HG02884 (cell line): ENCODE results near the gene NECAB2.
"Not testable (repeated sequence)": the region's sequence is repeated elsewhere in the genome, so short reads cannot be mapped to it uniquely, and the experiment has no call there.

ENCODE experiments used
- ATAC-seq: cut with Tn5 transposase; IDR thresholded peaks from one replicate; pipeline ENCODE4 v1.9.1; 2021; ENCODE audit warnings: mild to moderate bottlenecking, moderate library complexity; ENCODE audit not compliant: unreplicated experiment

NECAB2 gene

GRCh38 chr16:83935858-83936255 lies 32.2 kb upstream of the NECAB2 start:
- ATAC-seq: no peak

- no peak for ATAC-seq
Measured at GRCh38 chr16:83936581-83937165, 31.4 kb upstream of the NECAB2 start.

- no peak for ATAC-seq
Measured at GRCh38 chr16:83937267-83937666, 30.8 kb upstream of the NECAB2 start.

- no peak for ATAC-seq
Measured at GRCh38 chr16:83937922-83938885, 29.8 kb upstream of the NECAB2 start.

DNA sequence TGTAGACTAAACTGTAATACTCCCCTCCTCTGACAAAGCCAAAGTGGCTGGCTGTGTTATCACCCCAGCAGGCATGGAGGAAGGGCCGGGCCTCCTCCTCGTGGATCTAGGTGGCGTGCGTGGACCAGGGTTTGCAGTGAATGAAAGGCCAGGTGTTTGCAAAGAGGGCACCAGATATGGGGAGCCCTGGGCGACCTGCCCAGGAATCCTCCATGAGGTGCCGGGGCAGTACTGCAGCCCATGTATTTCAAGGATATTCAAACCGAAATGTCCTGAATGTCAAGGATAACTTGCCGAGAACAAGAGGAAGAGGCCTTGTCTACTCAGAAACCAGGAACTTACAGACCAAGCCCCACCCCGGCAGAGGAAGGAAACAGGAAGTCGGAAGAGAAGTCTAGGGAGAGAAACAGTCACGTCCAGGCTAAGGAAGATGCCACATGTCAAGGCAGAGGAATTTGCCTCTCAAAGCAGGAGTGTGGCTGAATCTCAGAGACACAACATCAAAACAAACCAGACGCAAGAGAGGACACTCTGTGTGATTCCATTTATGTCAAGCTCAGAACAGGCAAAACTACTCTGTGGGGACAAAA lies 28.7 kb upstream of the NECAB2 start:
- no peak for ATAC-seq

- ATAC-seq: no peak
Measured at GRCh38 chr16:83940119-83940518, 27.9 kb upstream of the NECAB2 start.

- ATAC-seq: no peak
Measured at GRCh38 chr16:83940630-83941378, 27.2 kb upstream of the NECAB2 start.

DNA sequence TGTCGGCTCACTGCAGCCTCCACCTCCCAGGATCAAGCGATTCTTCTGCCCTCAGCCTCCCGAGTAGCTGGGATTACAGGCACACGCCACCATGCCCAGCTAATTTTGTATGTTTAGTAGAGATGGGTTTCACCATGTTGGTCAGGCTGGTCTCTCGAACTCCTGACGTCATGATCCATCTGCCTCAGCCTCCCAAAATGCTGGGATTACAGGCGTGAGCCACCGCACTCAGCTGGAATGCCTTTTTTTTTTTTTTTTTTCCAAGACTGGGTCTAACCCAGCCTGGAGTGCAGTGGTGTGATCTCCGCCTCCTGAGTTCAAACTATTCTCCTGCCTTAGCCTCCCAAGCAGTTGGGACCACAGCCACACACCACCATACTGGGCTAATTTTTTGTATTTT lies 26.5 kb upstream of the NECAB2 start:
- not testable (repeated sequence) for ATAC-seq

GRCh38 chr16:83942074-83942473 lies 26.0 kb upstream of the NECAB2 start:
- ATAC-seq: no peak

DNA sequence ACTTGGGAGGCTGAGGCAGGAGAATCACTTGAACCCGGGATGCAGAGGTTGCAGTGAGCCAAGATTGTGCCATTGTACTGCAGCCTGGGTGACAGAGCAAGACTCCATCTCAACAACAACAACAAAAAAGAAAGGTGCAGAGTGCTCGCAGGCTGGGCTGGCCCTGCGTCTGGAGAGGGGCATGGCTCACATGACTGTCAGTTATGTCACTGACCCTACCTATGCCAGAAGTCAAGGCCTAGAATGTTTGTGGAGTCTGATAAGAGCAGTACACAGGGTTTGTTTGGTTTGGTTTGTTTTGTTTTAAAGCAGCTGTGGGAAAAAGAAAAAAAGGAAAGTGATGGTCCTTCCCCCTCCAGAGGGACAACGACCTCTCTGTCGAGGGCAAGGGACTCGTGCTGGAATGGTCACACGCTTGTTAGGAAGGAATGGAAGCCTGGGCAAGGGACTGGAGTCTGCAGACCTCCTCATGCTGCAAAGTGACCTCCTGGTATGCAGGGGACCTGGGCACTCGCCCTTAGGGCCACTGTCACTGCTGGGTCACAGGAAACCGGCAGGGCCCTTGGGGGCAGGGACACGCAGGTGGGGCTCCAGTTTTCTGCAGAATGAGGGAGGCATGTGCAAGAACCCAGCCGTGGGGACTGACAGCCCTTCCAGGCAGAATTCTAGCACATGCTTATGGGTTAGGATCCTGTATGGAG lies 25.1 kb upstream of the NECAB2 start:
- no peak for ATAC-seq

GRCh38 chr16:83943516-83944050 lies 24.5 kb upstream of the NECAB2 start:
- no peak for ATAC-seq

GRCh38 chr16:83945587-83945986 lies 22.5 kb upstream of the NECAB2 start:
- ATAC-seq: no peak

DNA sequence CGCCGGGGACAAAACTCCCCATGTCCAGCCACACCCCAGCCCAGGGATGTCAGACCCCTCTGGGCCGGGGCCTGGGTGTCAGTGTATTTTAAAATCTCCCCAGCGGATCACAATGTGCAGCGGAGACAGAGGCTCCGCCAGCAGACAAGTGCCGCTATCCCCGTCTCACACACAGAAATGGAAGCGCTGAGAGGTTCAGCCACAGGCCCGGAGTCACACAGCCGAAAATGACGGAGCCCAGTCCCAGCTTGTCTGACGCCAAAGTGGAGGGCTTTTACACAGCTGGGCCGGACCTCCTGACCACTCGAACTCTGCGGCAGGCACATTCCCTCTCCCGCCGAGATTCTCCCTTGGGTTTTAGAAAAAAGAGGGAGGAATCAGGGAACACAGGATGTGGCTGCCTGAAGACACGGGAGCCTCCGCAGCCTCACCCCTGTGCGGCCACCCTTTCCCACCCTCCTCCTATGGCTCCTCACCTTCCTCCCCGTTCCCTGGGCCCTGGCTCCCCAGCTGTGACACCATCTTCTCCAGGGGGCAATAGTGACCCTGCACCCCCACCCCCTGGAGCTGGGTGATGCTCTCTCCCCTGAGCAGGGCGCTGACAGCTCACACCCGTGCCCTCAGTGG lies 21.8 kb upstream of the NECAB2 start:
- no peak for ATAC-seq

DNA sequence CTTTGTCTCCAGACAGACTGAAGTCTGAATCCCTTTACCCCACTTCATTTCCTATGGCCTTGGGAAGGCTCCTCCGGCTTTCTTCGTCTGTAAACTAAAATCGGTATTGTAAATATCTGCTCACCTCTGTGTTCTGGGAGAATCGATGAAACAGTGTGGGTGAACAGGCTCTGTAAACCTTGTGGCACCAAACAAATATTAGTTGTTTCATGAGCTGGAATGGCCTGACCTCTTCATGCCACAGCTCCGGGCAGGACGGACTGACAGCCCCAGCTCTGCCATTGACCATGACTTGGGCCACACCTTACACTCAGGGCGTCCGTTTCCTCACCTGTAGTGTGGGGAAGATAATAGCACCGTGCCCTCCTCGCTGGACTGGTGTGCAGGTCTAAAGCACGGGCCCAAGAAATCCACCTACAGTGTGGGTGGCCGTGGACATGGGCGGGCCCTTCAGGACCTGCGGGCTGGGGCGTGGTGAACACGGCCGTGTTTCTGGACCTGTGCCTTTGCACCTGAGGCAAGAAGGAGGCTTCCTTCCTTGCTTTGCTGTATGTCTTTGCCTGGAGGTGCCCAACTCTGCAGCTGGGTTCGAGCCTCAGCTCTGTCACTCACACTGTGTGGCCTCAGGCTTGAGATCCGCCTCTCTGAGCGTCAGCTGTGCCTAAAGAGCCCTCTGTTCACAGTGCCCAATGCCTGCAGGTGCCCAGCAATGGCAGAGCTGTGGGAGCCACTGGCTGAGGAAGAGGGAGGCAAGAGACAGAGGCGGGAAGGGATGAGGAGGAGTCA lies 21.1 kb upstream of the NECAB2 start:
- ATAC-seq: no peak

DNA sequence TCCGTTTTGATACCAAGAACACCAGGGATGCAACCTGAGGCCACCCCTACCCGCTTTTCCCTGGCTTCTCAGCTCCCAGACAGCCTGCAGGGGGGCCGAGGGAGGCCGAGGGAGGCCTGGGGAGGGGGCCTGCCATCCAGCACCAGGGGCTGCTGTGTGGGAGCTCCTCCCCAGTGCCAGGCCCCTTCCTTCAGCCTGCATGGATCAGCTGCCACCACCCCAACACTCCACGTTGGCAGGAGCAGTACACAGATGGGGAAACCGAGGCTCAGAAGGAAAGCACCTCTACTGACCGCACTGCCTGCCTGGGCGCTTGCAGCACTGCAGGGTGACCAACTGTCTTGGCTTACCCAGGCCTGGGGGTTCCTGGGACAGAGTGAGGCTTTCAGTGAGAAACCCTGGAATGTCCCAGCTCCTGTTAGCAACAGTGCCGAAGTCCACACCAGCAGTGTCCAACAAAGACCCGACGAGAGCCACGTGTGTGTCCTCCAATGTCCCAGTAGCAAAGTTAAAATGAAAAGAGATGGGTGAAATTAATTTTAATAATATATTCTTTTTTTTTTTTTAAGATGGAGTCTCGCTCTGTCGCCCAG lies 20.3 kb upstream of the NECAB2 start:
- no peak for ATAC-seq

- ATAC-seq: no peak
Measured at GRCh38 chr16:83948914-83949723, 18.9 kb upstream of the NECAB2 start.

DNA sequence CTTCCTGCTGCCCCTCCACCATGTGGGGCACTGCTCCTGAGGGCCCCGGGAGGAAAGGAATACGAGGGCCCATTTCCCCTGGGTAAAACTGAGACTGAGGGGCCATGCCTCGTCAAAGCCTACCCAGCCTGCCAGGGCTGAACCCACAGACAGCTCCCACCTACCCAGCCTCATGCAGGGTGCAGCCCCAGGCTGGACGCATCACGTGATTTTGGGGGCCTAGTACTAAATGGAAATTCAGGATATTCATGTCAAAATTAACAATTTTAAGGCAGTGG lies 18.4 kb upstream of the NECAB2 start:
- no peak for ATAC-seq

DNA sequence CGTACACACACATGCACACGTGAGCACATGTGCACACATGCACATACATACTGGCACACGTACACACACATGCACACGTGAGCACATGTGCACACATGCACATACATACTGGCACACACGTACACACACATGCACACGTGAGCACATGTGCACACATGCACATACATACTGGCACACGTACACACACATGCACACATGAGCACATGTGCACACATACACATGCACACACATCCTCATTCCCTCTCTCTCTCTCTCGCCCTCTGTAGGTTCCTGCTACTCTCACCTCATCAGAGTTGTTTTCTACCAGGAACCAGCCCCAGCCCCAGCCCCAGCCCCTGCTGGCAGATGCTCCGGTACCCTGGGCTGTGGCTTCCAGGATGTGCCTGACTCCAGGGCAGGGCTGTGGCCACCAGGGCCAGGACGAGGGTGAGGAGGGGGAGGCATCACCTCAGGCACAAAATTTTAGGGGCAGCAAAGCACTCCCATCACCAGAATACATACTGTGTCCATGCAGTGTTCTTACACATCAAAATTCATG lies 17.1 kb upstream of the NECAB2 start:
- ATAC-seq: not testable (repeated sequence)
